HG03280 (cell line): ENCODE results near the gene ZPBP.

Experiments used
- ATAC-seq: cut with Tn5 transposase; IDR thresholded peaks from one replicate; pipeline ENCODE4 v1.9.1; 2021; ENCODE audit warnings: mild to moderate bottlenecking, moderate library complexity; ENCODE audit not compliant: unreplicated experiment

ZPBP gene, protein sequence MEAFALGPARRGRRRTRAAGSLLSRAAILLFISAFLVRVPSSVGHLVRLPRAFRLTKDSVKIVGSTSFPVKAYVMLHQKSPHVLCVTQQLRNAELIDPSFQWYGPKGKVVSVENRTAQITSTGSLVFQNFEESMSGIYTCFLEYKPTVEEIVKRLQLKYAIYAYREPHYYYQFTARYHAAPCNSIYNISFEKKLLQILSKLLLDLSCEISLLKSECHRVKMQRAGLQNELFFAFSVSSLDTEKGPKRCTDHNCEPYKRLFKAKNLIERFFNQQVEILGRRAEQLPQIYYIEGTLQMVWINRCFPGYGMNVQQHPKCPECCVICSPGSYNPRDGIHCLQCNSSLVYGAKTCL

DNA sequence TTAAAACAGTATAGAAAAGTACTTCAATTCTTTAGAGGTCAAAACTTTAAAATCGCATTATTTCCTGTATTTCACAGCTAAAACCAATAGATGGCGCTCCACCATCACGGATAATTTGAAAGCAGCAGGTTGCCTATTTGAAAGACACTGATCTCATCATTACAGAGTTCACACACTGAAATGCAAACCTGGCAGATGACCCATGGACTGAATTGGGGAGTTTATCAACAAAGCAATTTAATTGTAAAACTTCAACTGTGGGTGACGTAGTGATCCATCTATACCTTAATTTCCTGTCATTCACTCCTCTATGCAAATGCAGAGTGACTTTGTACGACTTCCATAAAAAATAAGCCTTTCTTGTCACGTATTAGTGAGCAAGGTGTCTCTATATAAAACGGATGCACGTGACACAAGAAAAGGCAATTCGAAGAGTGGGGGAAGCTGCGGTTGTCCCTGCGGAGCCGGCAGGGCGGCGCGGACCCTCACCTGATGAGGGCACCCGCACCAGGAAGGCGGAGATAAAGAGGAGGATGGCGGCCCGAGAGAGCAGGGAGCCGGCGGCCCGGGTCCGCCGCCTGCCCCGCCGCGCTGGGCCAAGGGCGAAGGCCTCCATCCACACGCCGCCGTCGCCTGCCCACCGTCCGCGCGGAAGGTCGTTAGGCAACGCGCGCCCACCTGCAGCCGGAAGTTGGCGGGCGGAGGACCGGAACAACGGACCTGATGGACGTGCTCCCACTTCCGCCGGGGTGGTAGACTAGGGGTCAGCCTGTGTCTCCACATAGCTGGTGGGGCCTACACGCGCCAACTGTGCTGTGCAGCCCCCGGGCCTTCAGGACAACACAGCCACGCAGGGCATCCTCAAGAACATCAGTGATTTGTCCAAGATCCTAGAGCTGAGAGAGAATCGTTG, at the start of gene ZPBP:
Gene ZPBP, minus strand, starts transcription at position 668 of the 913 bp plus-strand sequence. Its CDS starts 52 bp downstream, at position 616.
- ATAC-seq = peak; percentile 83

- ATAC-seq = peak; percentile 53
Measured at GRCh38 chr7:50142425-50143017, 49.5 kb upstream of the ZPBP start.

DNA sequence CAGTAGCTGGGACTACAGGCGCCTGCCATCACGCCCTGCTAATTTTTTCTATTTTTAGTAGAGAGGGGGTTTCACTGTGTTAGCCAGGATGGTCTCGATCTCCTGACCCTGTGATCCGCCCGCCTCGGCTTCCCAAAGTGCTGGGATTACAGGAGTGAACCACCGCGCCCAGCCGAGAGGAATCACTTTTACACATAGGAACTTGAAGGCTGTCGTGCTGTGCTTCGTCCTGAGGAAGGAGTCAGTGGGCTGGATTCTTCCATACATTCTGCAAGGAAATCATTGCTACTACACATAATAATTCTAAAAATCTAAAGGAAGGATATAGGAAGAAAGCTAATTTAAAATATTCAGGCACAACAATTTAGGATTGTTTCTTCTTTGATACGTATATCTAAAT, 48.8 kb upstream of the ZPBP start:
- ATAC-seq = no peak

DNA sequence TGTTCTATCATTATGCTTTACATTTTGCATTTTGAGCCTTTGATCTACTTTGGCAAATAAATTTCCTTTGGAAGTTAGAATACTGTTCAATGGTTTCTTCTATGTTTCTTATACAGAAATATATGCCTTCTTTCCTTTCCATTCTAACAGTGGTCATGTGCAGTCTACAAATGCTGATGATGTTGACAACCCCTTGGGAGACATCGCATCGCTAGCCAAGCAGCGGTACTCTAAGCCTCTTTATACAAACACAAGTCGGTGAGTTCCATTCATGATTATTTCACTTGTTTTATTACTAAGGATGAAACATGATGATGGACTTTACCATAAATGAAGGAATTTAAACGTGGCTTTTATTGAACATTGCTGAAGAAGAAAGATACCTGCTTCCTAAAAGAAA, 48.1 kb upstream of the ZPBP start:
- ATAC-seq = no peak

GRCh38 chr7:50140688-50141087, 47.6 kb upstream of the ZPBP start:
- ATAC-seq = no peak

- no peak for ATAC-seq
Measured at GRCh38 chr7:50138101-50138500, 45.1 kb upstream of the ZPBP start.

DNA sequence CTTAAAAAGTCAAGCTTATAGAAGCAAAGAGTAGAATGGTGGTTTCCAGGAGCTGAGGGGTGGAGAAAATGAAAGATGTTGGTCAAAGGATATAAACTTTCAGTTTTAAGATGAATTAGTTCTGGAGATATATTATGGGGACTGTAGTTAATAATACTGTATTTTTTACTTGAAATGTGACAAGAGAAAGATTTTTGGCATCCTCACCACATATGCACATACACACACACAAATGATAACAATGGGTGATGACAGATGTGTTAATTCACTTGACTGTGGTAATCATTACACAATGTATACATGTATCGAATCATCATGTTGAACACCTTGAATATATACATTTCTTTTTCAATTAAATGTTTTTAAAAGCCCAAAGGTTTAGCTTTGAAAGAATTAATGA, 32.7 kb upstream of the ZPBP start:
- ATAC-seq = no peak

GRCh38 chr7:50121286-50121685, 28.2 kb upstream of the ZPBP start:
- ATAC-seq = peak; percentile 86

- ATAC-seq = peak; percentile 81
Measured at GRCh38 chr7:50119815-50120637, 27.0 kb upstream of the ZPBP start.

- ATAC-seq = no peak
Measured at GRCh38 chr7:50112250-50112649, 19.2 kb upstream of the ZPBP start.

GRCh38 chr7:50101873-50102272, 8.8 kb upstream of the ZPBP start:
- ATAC-seq = no peak

GRCh38 chr7:50095634-50096033, 2.6 kb upstream of the ZPBP start:
- no peak for ATAC-seq

GRCh38 chr7:50088463-50089129, 4.5 kb downstream of the ZPBP start:
- no peak for ATAC-seq

DNA sequence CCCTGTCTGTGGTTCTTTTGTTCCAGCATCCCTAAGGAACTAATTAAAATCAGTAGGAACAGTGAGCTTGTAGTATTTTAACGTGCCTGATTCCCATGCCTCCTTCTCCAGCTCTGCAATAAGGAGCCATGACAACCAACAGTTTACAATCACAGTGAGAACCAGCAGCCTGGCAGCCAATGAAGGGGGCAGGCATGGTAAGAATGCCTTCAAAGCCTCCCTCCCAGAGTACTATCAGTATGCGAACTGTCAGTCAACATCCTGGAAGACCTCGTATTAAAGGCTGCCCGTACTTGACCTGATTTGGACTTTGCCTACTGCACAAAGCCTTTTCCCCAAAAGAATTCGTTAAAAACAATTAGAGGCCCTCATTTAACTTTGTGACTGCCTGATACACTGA, 7.7 kb downstream of the ZPBP start:
- ATAC-seq = no peak

GRCh38 chr7:50073093-50073492, 20.0 kb downstream of the ZPBP start:
- no peak for ATAC-seq

GRCh38 chr7:50069613-50070012, 23.4 kb downstream of the ZPBP start:
- ATAC-seq = peak; percentile 55

GRCh38 chr7:50068850-50069551, 24.0 kb downstream of the ZPBP start:
- ATAC-seq = peak; percentile 45

GRCh38 chr7:50068026-50068425, 25.0 kb downstream of the ZPBP start:
- no peak for ATAC-seq

DNA sequence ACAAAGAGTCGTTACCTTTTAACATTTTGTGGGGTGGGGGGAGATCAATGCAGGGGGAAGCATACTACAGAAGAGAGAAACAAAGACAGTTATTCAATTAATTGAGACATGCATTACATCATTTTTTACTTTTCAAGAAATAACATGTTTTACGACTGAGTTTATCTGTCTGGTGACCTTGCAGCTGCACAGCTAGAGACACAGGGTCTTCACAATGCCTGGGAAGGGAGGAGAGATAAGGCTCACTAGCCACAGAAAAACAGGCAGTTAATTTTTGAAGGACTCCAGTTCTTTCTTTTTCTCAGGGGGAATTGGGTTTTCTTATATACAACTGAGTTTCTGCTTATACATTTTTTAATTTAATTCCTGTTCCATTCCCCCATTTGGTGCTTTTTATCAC, 30.1 kb downstream of the ZPBP start:
- ATAC-seq = no peak

DNA sequence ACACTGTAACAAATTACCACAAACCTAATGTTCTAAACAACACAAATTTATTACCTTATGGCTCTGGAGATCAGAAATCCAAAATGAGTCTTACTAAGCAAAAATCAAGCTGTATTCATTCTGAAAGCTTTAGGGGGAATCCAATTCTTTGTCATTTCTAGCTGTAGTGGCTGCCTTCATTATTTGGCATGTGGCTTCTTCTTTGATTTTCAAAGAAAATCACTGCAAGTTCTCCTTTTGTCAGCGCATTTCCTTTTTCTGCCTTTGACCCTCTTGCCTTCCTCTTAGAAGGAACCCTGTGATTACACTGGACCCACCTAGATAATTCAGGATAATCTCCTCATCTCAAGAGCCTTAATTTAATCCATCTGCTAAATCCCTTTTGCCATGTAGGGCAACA, 36.9 kb downstream of the ZPBP start:
- no peak for ATAC-seq
